RWPE2 (cell line): ENCODE measurements around the gene SSTR3.

Experiments used
- ATAC-seq: fragments of 200-7000 bp; cut with Tn5 transposase; 3 replicates; pipeline ENCODE4 v1.9.1; 2021; ENCODE audit warnings: low read depth
- DNase-seq: peaks from one replicate; pipeline ENCODE4 v3.0.0-alpha.2; 2020; ENCODE audit warnings: low spot score
- H3K27ac ChIP-seq: fragments of 450-650 bp; 2 replicates; pipeline ENCODE4 v1.5.1; 2017; ENCODE audit warnings: mild to moderate bottlenecking; ENCODE audit not compliant: poor library complexity, severe bottlenecking
- H3K27me3 ChIP-seq: fragments of 250-450 bp; sonication (Bioruptor Pico); 2 replicates; pipeline ENCODE4 v1.5.1; 2021; ENCODE audit warnings: mild to moderate bottlenecking, moderate library complexity; ENCODE audit not compliant: insufficient read depth, poor library complexity, severe bottlenecking
- H3K36me3 ChIP-seq: fragments of 250-450 bp; sonication (Bioruptor Pico); 2 replicates; pipeline ENCODE4 v1.5.1; 2020; ENCODE audit warnings: low read depth, mild to moderate bottlenecking, moderate library complexity
- H3K4me1 ChIP-seq: fragments of 250-450 bp; sonication (Bioruptor Pico); 2 replicates; pipeline ENCODE4 v1.5.1; 2021; ENCODE audit warnings: mild to moderate bottlenecking, moderate library complexity; ENCODE audit not compliant: insufficient read depth, poor library complexity, severe bottlenecking
- H3K4me3 ChIP-seq: fragments of 250-450 bp; sonication (Bioruptor Pico); 2 replicates; pipeline ENCODE4 v1.5.1; 2021; ENCODE audit warnings: mild to moderate bottlenecking, moderate library complexity; ENCODE audit not compliant: severe bottlenecking
- H3K9me3 ChIP-seq: fragments of 250-450 bp; sonication (Bioruptor Pico); 2 replicates; pipeline ENCODE4 v1.5.1; 2021; ENCODE audit warnings: mild to moderate bottlenecking, moderate library complexity; ENCODE audit not compliant: severe bottlenecking
- TF ChIP-seq, protein P1 (sequence below): fragments of 450-650 bp; IDR thresholded peaks from one replicate; pipeline ENCODE4 v1.5.1; 2017; ENCODE audit warnings: mild to moderate bottlenecking, moderate library complexity; ENCODE audit not compliant: poor library complexity, severe bottlenecking

SSTR3 gene

GRCh38 chr22:37167176-37167980 is 44.9 kb downstream of the SSTR3 start:
- ATAC-seq (no peak), DNase-seq (peak; percentile 44)
- no peak overlapping the region for H3K4me3 ChIP-seq
- H3K4me1 ChIP-seq, result no peaks in the 10 kb centered on the region
- H3K9me3 ChIP-seq, result no peaks in the 10 kb centered on the region
- H3K27me3 ChIP-seq, result no peaks in the 10 kb centered on the region
- no peaks in the 10 kb centered on the region for H3K36me3 ChIP-seq
- TF ChIP-seq, protein P1, sequence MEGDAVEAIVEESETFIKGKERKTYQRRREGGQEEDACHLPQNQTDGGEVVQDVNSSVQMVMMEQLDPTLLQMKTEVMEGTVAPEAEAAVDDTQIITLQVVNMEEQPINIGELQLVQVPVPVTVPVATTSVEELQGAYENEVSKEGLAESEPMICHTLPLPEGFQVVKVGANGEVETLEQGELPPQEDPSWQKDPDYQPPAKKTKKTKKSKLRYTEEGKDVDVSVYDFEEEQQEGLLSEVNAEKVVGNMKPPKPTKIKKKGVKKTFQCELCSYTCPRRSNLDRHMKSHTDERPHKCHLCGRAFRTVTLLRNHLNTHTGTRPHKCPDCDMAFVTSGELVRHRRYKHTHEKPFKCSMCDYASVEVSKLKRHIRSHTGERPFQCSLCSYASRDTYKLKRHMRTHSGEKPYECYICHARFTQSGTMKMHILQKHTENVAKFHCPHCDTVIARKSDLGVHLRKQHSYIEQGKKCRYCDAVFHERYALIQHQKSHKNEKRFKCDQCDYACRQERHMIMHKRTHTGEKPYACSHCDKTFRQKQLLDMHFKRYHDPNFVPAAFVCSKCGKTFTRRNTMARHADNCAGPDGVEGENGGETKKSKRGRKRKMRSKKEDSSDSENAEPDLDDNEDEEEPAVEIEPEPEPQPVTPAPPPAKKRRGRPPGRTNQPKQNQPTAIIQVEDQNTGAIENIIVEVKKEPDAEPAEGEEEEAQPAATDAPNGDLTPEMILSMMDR, result no peak
- no peak overlapping the region for H3K27ac ChIP-seq

DNA sequence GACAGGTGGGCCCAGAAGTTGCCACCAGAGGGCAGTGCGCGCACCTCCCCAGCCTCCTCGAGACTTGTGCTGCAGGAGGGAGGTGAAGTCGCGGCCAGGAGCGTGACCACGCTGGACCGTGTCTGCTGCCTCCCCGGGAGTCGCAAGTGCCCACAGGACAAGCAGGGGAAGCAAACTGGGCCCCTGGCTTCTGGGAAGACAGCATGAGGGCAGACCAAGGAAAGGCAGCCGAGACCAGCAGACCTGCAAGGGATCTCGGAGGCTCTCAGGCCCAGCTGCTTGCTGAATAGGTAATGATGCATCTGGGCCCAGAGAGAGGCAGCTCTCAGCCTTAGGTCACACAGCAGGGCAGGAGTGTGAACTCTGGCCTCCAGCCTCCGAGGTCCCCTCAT is 45.6 kb downstream of the SSTR3 start:
- TF ChIP-seq, protein P1, result peak; percentile 91
- Histone ChIP-seq H3K27me3 (no peaks in the 10 kb centered on the region), H3K4me1 (no peaks in the 10 kb centered on the region), H3K9me3 (no peaks in the 10 kb centered on the region), H3K27ac (no peak overlapping the region), H3K4me3 (no peak overlapping the region), H3K36me3 (no peaks in the 10 kb centered on the region)
- peak; percentile 89 for ATAC-seq
- DNase-seq, result no peak

- Histone ChIP-seq H3K36me3 (no peaks in the 10 kb centered on the region), H3K27ac (no peak overlapping the region), H3K9me3 (no peaks in the 10 kb centered on the region), H3K27me3 (no peaks in the 10 kb centered on the region), H3K4me1 (no peaks in the 10 kb centered on the region), H3K4me3 (no peak overlapping the region)
- TF ChIP-seq, protein P1, result no peak
- ATAC-seq, result no peak
- DNase-seq, result no peak
These were observed 46.2 kb downstream of the SSTR3 start for GRCh38 chr22:37165940-37166674.

DNA sequence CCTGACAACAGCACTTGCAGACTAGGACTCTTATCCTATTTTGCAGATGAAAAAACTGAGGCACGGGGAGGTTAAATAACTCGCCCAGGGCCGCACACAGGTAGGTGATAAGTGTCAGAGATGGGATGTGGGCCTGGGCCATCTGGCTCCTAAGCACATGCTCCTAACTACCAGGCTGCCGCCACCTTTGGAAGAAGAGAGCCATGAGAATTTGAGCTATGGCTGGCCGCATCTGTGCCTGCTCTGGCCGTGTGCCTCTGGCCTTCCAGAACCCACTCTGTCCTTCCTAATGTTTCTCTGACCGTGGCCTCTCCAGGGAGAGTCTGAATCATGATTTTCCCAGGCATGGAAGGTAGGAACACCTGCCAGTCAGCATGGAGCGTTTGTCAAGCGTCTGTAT is 47.2 kb downstream of the SSTR3 start:
- ATAC-seq, result no peak
- DNase-seq, result no peak
- no peaks in the 10 kb centered on the region for H3K27me3 ChIP-seq
- no peak overlapping the region for H3K27ac ChIP-seq
- TF ChIP-seq, protein P1, result no peak
- no peaks in the 10 kb centered on the region for H3K36me3 ChIP-seq
- H3K9me3 ChIP-seq, result no peaks in the 10 kb centered on the region
- H3K4me3 ChIP-seq, result no peak overlapping the region
- H3K4me1 ChIP-seq, result no peaks in the 10 kb centered on the region

- Histone ChIP-seq H3K4me1 (no peaks in the 10 kb centered on the region), H3K27ac (no peak overlapping the region), H3K36me3 (no peaks in the 10 kb centered on the region), H3K4me3 (no peak overlapping the region), H3K9me3 (no peaks in the 10 kb centered on the region), H3K27me3 (no peaks in the 10 kb centered on the region)
- TF ChIP-seq, protein P1, result no peak
- no peak for ATAC-seq
- no peak for DNase-seq
These were observed 47.8 kb downstream of the SSTR3 start for GRCh38 chr22:37164505-37164887.
